H54 (cell line): Measurements from ENCODE around the gene C2CD3.

Experiments used
- DNase-seq: peaks from one replicate; pipeline ENCODE4 v3.0.0; 2011; ENCODE audit warnings: low spot score, mixed read lengths; ENCODE audit not compliant: insufficient read length
- FAIRE-seq: peaks from 3 replicates; lab custom pipeline; 2011; peaks lifted over from hg19 to GRCh38; lab: Jason Lieb, UNC
- POLR2A ChIP-seq: IDR thresholded peaks from 2 replicates; pipeline ENCODE4 v1.6.1; 2011; ENCODE audit warnings: low read depth, mild to moderate bottlenecking, low read length

Gene C2CD3

DNA sequence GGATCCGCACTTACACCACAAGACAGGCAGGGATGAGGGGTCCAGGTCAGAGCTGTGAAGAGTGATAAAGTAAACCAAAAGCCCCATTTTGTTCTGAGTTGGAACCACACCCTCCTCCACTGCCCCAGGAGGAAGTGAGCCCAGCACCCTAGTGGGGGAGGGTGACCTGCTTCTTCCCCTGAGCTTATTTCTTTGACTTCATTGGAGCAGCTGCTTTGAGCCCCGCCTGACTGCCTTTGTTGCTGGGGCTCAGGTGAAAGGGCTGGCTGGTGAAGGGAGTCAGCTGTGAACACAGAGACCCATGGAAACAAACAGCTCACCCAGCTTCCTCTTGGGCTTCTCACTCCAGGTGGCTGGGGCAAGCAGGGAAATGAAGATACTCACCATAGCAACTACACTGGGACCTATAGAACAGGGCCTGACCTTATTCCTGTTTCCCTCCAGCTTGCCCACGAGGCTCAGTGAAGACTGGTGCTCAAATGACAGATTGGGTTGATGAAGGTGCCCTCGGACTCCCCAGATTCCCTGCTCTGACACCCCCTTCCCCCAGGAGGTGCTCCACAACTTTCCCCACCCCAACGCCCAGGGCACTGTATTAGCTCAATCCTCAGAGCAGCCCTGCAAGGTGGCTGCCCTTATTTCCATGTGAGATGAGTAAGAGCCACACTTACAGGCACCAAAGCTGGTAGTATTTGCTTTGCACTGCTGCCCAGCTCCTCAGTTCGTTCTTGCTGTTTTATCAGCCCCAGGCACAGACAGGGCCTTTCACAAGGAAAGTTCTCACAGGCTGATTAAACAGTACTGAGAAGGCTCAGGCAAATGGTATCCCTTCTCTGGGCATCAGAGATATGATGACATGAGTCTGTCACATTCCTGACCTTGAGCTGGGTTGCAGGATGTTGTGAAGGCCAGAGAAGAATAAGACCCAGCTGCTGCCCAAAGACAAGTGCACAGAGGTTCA is 190.5 kb downstream of the C2CD3 start:
- FAIRE-seq (no peak), DNase-seq (no peak)
- no peak for TF ChIP-seq POLR2A

DNA sequence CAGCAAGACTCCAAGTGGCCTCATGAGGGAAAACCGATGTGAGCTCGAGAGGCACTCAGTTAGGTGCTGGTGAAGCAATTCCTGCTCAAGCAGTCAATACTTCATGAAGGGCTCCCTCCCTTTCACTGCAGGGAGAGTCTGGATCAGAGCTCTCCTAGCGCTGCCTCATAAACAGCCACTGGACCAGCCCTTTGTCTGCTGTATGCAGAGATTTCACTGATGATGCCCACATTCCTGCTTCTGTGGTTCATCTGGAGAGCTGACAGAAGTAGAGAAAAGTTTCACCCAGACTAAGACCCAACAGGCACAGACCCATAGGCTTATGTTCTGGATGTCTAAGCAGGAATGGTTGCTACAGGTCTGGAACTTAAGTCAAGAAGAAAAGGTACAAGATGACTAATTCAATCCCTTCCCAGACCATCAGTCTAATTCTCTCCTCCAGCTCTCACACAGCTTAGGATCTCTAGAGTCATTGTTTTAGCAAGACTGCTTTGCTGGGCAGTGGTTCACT is 192.2 kb downstream of the C2CD3 start:
- FAIRE-seq: no peak
- DNase-seq: no peak
- no peak for TF ChIP-seq POLR2A

DNA sequence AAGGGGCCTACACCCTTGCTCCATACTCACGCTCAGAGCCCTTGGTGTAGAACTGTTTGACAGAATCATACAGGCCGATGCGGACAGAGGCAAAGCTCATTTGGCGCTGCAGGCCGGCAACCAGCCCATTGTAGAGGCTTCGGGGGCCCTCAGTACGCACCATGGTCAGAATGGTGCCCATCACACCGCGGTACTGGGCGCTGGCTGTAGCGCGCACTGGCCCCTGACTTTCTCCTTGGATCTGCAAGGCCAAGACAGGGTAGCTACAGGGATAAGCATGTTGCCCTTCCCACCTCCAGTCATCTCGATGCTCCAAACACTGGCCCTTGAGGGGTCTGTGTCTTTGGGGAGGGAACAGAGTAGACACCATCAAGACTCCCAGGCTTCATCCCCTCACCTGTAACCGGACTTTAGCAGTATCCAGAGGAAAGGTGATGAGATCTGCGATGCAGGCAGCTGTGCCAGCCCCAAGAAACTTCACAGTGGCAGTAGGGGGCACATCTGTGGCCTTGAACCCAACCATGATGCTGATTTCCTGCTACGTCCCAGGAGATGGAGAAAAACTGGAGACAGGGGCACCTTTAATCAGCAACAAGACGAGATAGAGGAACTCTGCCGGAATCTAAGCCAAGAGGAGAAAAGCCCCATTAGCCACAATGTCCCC is 192.8 kb downstream of the C2CD3 start:
- no peak for FAIRE-seq
- no peak for DNase-seq

GRCh38 chr11:73976451-73977151 is 194.2 kb downstream of the C2CD3 start:
- FAIRE-seq (no peak), DNase-seq (no peak)
- TF ChIP-seq POLR2A: no peak

More for the DNA sequence above, 192.8 kb downstream of the C2CD3 start:
- no peak for TF ChIP-seq POLR2A

GRCh38 chr11:73975479-73975757 is 195.4 kb downstream of the C2CD3 start:
- DNase-seq (no peak), FAIRE-seq (no peak)
- TF ChIP-seq POLR2A: no peak

- no peak for FAIRE-seq
- DNase-seq: no peak
Measured at GRCh38 chr11:73974604-73975478, 196.0 kb downstream of the C2CD3 start.

DNA sequence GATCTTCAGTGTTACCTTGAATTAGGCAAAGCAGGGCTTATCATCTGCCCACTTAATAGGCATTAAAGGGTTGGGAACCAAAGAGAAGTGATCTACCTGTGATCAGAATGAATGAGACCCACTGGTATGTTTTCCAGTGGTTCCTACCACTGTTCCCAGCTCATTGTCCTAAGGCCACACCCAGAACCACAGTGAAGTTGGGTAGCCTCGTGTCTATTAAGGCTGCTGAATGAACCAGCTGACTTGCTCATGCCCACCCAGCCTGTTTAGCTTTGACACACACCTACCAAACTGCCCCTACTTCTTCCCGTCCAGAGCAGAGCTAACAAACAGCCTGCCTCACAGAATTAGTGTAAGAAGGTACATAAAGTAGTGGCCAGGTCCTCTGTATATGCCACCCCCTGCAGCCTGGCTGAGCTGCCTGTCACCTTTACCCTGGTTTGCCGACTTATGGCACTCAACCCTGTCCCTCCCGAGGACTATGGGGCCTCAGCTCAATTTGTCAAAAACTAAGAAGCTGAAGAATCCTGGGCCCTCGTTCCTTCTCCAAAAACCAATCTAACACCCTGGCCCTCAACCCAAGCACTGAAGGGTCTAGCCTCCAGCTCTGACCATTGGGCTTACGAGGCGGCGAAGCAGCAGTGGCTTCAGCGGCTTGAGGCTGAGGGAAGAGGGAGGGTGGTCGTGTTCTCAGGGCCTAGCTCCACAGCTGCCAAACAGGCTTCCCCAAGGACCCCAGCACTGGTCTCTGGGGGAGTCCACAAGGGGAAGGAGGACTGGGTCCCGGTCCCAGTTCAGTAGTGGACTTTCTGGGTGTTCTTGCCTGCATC is 198.0 kb downstream of the C2CD3 start:
- no peak for FAIRE-seq
- TF ChIP-seq POLR2A: no peak

More at GRCh38 chr11:73974604-73975478, 196.0 kb downstream of the C2CD3 start:
- TF ChIP-seq POLR2A: no peak

GRCh38 chr11:73972187-73972586 is 198.6 kb downstream of the C2CD3 start:
- DNase-seq: no peak
- no peak for TF ChIP-seq POLR2A
- no peak for FAIRE-seq

More for the DNA sequence above, 198.0 kb downstream of the C2CD3 start:
- DNase-seq: no peak

DNA sequence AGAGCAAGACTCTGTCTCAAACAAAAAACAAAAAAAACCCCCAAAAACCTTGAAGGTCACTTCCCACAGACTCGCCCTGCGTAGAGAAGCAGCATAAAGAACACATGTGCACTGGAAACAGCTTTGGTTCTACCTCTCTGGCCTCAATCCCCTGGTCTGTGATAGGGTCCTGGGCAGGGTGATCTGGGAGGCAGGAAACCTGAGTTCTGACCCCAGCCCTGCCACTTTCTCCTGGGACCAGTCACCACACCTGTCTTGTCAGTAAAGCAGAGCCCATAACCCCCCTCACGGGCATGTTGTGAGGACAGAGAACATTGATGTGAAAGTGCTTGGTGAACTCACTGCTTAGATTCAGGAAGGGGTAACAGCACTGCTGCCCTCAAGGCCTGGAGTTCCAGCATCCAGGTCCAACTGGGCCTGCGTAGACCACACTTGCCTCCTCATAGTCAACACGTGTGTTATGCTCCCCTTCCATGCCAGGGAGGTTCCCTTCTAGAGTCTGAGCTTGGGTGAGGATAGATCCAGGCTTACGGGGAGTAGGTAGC is 199.6 kb downstream of the C2CD3 start:
- DNase-seq (no peak), FAIRE-seq (no peak)
- no peak for TF ChIP-seq POLR2A

- TF ChIP-seq POLR2A: no peak
- DNase-seq (no peak), FAIRE-seq (no peak)
Measured at GRCh38 chr11:73969991-73970800, 200.6 kb downstream of the C2CD3 start.

DNA sequence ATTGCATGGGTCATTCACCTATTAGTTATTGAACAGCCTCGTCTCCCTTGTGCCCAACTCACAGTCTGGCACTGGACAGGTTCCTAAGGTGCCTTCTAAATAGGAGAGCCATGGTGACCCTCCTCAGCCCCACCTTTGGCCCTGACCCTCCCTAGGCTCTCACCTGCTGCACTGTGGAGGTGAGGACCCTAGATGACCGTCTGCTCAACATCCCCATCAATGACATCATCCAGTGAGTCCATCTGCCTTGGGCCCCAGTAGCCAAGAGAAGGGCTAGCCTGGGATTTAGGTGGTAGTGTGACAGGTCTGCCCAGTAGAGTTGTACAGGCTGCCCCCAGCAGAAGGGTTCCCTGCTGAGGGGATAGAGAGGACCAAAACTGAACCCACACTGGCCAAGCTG is 201.7 kb downstream of the C2CD3 start:
- TF ChIP-seq POLR2A: no peak
- FAIRE-seq (no peak), DNase-seq (no peak)
